GM18498 (cell line): ENCODE measurements around the gene HTATSF1.

ENCODE experiments used
- ATAC-seq: cut with Tn5 transposase; IDR thresholded peaks from one replicate; pipeline ENCODE4 v1.9.1; 2021; ENCODE audit warnings: mild to moderate bottlenecking, moderate library complexity; ENCODE audit not compliant: unreplicated experiment

HTATSF1 gene

GRCh38 chrX:136495043-136495442 lies 2.3 kb upstream of the HTATSF1 start:
- ATAC-seq: no peak

- ATAC-seq: no peak
These were observed 1.1 kb upstream of the HTATSF1 start for GRCh38 chrX:136496186-136496763.

GRCh38 chrX:136496764-136497555 lies 432 bp upstream of the HTATSF1 start:
- ATAC-seq: peak; percentile 87

GRCh38 chrX:136519069-136519468 lies 21.7 kb downstream of the HTATSF1 start:
- no peak for ATAC-seq

- no peak for ATAC-seq
These were observed 26.4 kb downstream of the HTATSF1 start for GRCh38 chrX:136523770-136524169.

GRCh38 chrX:136525738-136526606 lies 28.6 kb downstream of the HTATSF1 start:
- no peak for ATAC-seq

- no peak for ATAC-seq
These were observed 31.4 kb downstream of the HTATSF1 start for GRCh38 chrX:136528645-136529315.

GRCh38 chrX:136529795-136530194 lies 32.4 kb downstream of the HTATSF1 start:
- no peak for ATAC-seq

GRCh38 chrX:136531951-136532350 lies 34.6 kb downstream of the HTATSF1 start, which contains the start of gene VGLL1:
Gene VGLL1 (plus strand): TSS chrX:136532215. CDS start chrX:136536021, 3,806 bp downstream.
- ATAC-seq: no peak

GRCh38 chrX:136534131-136534530 lies 36.7 kb downstream of the HTATSF1 start:
- ATAC-seq: no peak

- no peak for ATAC-seq
These were observed 41.4 kb downstream of the HTATSF1 start for GRCh38 chrX:136538811-136539210.

- ATAC-seq: no peak
These were observed 42.8 kb downstream of the HTATSF1 start for GRCh38 chrX:136540226-136540625.

- ATAC-seq: no peak
These were observed 43.9 kb downstream of the HTATSF1 start for GRCh38 chrX:136541294-136541693.

- no peak for ATAC-seq
These were observed 44.9 kb downstream of the HTATSF1 start for GRCh38 chrX:136542281-136542680.

GRCh38 chrX:136546371-136546781 lies 49.0 kb downstream of the HTATSF1 start:
- no peak for ATAC-seq

GRCh38 chrX:136549226-136549625 lies 51.8 kb downstream of the HTATSF1 start:
- ATAC-seq: no peak

- ATAC-seq: no peak
These were observed 54.0 kb downstream of the HTATSF1 start for GRCh38 chrX:136551410-136551809.

GRCh38 chrX:136555694-136556093 lies 58.3 kb downstream of the HTATSF1 start:
- no peak for ATAC-seq
